Effector memory CD4-positive, alpha-beta T cell (primary cell): ENCODE data around the gene GALK1.
"Not testable (repeated sequence)": the region's sequence is repeated elsewhere in the genome, so short reads cannot be mapped to it uniquely, and the experiment has no call there.

Source experiments
- DNase-seq, 3 donors: peaks; one replicate each; pipeline ENCODE4 v3.0.0-alpha.2; 2020
- H3K27ac ChIP-seq: 2 replicates; pipeline ENCODE4 v1.7.0; 2013; ENCODE audit warnings: mild to moderate bottlenecking, low read length, moderate library complexity; ENCODE audit not compliant: insufficient read depth, poor library complexity, severe bottlenecking
- H3K27me3 ChIP-seq: replicated peaks from 2 replicates; pipeline ENCODE4 v1.7.0; 2013; ENCODE audit warnings: mild to moderate bottlenecking, low read length; ENCODE audit not compliant: insufficient read depth, control insufficient read depth, poor library complexity, severe bottlenecking
- H3K36me3 ChIP-seq: 2 replicates; pipeline ENCODE4 v1.7.0; 2013; ENCODE audit warnings: mild to moderate bottlenecking, low read length, moderate library complexity; ENCODE audit not compliant: control insufficient read depth, insufficient read depth
- H3K4me1 ChIP-seq: 2 replicates; pipeline ENCODE4 v1.7.0; 2013; ENCODE audit warnings: low read length, mild to moderate bottlenecking; ENCODE audit not compliant: control insufficient read depth, insufficient read depth, poor library complexity, severe bottlenecking
- H3K4me3 ChIP-seq: 2 replicates; pipeline ENCODE4 v1.7.0; 2013; ENCODE audit warnings: low read length, low read depth, mild to moderate bottlenecking; ENCODE audit not compliant: insufficient read depth, poor library complexity, severe bottlenecking
- H3K9me3 ChIP-seq: 2 replicates; pipeline ENCODE4 v1.7.0; 2013; ENCODE audit warnings: mild to moderate bottlenecking, low read length, moderate library complexity; ENCODE audit not compliant: control insufficient read depth

Gene GALK1

DNA sequence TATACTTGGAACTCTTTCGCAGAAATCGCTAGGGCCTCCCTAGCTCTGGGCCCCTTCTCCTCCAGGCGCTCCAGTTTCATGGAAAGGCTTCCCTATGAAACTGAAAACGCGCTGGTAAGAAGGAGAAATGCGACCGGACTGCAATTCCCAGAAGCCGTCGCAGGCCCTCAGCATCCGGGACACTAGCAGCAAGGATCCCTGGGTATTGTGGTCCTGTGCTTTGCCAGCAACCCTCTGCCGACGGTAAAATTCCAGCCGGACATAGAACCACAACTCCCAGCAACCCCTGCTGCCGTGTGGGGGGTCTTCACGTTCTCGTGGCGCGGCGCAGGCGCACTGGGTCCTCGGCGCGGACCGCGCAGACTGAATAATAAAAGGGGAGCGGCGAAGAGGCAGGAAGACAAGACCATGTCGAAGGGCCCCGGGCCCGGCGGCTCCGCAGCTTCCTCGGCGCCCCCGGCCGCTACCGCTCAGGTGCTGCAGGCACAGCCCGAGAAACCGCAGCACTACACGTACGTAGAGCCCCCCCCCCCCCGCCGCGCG lies 19.6 kb upstream of the GALK1 start, which contains the start of gene UNK:
UNK (plus strand) TSS at position 334 of the 543 bp plus-strand sequence; CDS start at position 409, 75 bp downstream.
- Histone ChIP-seq H3K4me3 (peak within 1 kb of the TSS; percentile 51), H3K27me3 (no peaks in the 10 kb centered on the region), H3K4me1 (peaks cover 28% of the 10 kb centered on the region), H3K27ac (peak within 1 kb of the TSS; percentile 98), H3K36me3 (no peaks in the 10 kb centered on the region), H3K9me3 (no peaks in the 10 kb centered on the region)
- DNase-seq, result peak; percentile 92 to 96 (median 92)

DNA sequence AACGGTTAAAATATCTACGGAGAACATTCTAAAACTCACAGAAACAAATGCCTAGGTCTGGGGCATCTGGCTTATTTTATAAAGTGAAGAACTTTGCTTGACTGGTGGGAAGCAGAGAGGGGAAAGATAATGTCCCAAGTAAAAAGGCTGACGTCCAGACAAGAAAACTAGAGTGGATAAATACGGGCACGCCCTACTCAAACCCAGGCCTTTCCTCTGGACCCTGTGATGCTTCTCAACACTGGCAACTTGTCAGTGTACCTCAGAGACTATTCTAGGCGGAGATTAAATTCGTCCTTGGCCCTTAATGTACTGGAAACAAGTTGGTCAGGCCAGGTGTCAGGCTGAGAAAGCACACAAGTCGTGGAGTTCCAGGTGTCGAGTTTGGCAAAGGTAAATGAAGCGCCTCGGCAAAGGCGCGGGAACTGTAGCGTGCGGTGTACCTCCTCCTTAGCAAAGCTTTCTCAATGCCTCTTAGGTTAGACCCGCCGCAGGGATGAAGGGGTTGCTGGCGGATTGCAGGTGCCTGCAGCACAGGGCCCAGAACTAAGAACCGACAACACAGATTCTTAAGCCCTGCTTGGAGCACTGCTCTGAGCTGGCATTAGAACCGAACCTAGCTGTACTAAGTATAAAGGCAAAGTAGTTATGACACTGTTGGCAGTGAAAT lies 18.9 kb upstream of the GALK1 start:
- Histone ChIP-seq H3K4me3 (peak overlapping the region; percentile 51), H3K27ac (peak overlapping the region; percentile 98), H3K36me3 (peaks cover 6% of the 10 kb centered on the region), H3K9me3 (no peaks in the 10 kb centered on the region), H3K4me1 (peaks cover 28% of the 10 kb centered on the region), H3K27me3 (no peaks in the 10 kb centered on the region)
- no peak for DNase-seq

DNA sequence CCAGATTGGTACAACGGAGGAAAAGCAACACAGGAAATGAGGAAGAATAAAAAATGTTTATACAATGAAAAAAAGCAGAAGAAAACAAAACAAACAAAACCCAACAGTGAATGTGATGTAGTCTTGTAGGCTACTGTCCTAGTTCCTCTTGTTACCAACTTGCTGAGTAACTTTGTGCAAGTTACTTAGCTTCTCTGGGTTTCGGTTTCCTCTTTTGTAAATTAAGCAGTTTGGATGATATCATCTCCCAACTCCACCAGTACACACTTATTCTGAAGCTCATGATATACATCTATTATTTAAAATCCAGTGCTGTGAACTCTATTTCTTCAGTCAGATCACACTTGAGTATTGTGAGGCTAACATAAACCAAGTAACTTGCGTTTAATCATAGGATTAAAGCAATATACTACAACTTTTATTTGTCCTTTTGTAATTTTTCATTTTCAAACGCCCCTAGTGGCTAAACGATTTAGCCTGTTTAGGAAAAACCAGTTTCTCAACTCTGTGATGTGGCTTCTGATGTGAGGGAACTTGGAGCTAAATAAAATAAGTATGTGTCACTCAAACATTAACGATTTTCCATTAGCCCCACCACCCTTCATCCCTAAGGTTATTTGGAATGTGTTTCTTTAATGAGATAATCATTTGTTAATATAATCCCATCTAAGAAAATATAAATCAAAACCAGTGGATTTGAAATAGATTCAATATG lies 18.2 kb upstream of the GALK1 start:
- no peak for DNase-seq
- Histone ChIP-seq H3K27me3 (no peaks in the 10 kb centered on the region), H3K9me3 (no peaks in the 10 kb centered on the region), H3K36me3 (peaks cover 13% of the 10 kb centered on the region), H3K27ac (peak overlapping the region; percentile 98), H3K4me3 (peak overlapping the region; percentile 51), H3K4me1 (peaks cover 28% of the 10 kb centered on the region)

DNA sequence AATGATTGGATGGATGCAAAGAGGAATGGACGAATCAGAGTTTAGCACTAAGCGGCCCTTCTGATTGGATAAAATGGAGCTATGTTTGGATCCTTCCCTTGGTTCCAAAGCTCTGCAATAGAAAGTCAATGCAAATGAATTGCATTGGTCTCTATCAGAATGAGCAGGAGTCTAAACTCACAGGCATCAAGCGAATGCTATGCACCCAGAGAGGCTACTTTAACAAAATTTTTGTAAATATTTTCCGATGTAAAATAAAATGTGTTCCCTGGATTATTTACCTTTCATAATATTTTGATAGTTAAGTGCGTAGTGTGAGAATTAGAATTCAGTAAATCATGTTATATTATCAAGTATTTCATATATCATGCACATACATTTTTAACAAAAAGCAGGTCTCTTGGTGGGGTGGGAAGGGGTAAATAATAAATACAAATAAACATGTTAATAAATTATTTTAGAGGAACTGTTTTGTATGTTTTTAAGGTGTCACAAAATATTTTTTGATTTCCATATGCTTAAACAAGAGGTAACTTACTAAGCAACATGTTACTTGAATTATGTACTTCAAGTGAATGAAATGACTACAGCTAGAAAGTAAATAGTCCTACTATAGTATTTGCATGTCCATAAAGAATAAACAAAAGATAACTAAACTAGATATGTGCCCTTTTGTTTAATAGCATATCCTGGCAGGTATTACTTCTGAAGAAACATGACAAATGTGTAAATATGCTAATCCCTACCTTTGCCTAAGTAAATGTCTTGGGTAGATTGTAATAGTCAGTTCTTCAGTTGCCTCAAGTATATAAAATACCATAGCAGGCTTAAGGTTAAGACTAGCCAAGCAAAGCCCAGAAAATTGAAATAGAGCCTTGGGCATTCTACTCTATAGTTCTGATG lies 15.2 kb upstream of the GALK1 start:
- H3K9me3 ChIP-seq, result no peaks in the 10 kb centered on the region
- H3K36me3 ChIP-seq, result peaks cover 23% of the 10 kb centered on the region
- DNase-seq, result no peak
- no peak overlapping the region for H3K4me3 ChIP-seq
- H3K4me1 ChIP-seq, result peaks cover 28% of the 10 kb centered on the region
- H3K27me3 ChIP-seq, result no peaks in the 10 kb centered on the region
- H3K27ac ChIP-seq, result no peak overlapping the region

DNA sequence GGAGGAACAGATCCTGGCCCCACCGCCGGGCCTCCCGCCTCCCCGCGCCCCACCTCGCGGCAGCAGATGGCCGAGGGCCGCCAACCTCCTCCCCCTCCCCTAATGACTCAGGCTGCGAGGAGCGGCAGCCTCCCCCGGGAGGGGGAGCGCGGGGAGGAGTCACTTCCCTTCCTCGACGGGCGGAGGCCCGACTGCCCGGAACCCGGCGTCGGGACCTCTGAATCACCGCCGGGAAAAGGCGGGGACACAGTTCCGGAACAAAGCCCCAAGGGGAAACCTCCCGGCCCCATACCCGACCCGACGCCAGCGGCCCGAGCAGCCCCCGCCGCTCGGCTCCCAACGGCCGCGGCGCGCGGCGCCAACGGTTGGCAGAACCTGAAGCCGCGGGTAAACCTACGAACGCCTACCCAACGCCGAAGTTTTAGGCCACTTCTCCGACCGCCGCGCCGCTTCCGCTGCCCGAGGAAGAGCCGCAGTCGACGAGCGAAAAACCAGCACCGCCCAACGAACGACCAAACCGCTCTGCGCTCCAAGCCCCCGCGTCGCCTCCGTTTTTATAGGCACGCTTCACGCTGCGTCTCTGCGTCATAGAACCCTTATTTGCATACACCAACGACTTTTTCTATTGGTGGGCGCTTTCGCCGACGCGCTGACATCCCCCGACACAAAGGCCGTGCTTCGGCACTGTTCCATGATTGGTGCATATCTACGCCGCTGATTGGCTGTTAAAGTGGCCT lies 14.4 kb upstream of the GALK1 start:
- Histone ChIP-seq H3K4me1 (peaks cover 25% of the 10 kb centered on the region), H3K27me3 (no peaks in the 10 kb centered on the region), H3K36me3 (peaks cover 26% of the 10 kb centered on the region), H3K27ac (peak overlapping the region; percentile 99), H3K9me3 (no peaks in the 10 kb centered on the region), H3K4me3 (peak overlapping the region; percentile 91)
- DNase-seq, result peak; percentile 90 to 94 (median 93)

DNA sequence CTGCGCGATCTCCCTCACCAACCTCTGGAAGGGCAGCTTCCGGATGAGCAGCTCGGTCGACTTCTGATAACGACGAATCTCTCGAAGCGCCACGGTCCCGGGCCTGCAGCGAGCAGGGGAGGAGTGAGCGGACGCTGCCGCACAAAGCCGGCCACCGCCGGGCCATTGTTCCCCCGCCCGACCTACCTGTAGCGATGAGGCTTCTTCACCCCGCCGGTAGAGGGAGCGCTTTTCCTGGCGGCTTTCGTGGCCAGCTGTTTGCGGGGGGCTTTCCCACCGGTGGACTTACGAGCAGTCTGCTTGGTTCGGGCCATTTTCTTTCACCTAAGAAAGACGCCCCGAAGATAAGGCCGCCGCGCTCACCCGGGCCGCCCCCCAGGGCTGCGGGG lies 13.9 kb upstream of the GALK1 start:
- no peaks in the 10 kb centered on the region for H3K27me3 ChIP-seq
- H3K36me3 ChIP-seq, result peaks cover 26% of the 10 kb centered on the region
- H3K27ac ChIP-seq, result peak overlapping the region; percentile 99
- DNase-seq, result peak in 1 of 3 donors; percentile 70
- H3K4me3 ChIP-seq, result peak overlapping the region; percentile 91
- H3K9me3 ChIP-seq, result no peaks in the 10 kb centered on the region
- peaks cover 22% of the 10 kb centered on the region for H3K4me1 ChIP-seq

DNA sequence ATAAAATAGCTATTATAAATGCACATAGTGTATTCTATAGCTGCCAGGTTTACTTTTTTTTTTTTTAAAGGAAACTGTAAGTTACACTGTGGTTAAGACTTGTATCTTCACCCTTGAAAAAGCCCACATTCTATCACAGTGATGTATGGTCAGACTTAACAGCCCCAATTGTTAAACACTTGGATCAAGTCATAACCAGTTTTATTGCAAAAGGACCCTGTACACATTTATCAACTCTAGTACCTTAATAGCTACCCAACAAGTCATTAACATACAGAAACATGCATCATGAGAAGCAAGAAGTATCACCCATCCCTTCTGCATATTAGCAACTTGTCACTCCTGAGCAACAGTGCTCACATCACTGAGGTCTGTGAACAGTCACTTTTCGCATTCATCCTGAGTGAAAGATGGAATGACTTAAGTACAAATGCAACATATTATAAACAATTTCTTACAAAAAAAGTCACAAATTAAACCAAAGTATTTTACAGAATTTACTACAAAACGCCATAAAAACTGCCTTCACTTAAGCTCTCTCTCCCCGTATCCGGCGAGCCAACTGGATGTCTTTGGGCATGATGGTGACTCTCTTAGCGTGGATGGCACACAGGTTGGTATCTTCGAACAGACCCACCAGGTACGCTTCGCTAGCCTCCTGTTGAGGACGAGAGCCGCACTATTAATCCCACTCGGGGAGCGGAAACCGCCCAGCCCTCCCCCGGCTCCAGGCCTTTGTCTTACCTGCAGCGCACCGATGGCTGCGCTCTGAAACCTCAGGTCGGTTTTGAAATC lies 13.3 kb upstream of the GALK1 start:
- Histone ChIP-seq H3K36me3 (peaks cover 26% of the 10 kb centered on the region), H3K27ac (peak overlapping the region; percentile 99), H3K4me3 (peak overlapping the region; percentile 91), H3K4me1 (peaks cover 16% of the 10 kb centered on the region)
- peak in 1 of 3 donors; percentile 18 for DNase-seq
- not testable (repeated sequence) for H3K27me3 ChIP-seq, H3K9me3 ChIP-seq

DNA sequence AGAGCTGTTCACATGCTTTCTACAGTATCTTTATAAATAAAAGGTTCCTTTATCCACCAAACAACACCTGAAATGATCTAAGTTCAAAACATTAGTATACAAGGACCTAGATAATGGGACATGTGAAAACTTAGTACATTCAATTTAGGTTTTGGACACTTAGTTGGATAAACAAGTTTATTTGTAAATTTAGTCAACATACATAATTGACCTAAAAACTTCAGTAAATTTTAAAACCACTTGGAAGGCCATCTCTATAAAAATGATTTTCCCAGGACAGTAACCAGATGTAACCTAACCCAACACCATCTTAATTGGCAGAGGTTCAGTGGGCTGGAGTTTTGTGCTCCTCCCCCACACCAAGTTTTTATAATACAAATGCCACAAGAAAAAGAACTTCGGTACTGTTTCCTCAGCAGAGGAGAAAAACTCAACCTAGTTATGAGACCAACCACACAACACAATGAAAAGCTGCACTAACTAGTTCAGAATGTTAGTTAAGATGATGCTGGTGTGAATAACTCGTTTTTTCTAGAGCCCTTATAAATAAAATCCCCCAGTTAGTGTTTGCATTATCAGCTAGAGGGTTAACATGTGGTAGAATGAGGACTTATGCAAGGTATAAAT lies 12.4 kb upstream of the GALK1 start:
- no peak for DNase-seq
- Histone ChIP-seq H3K27me3 (no peaks in the 10 kb centered on the region), H3K27ac (peak overlapping the region; percentile 99), H3K4me3 (peak overlapping the region; percentile 91), H3K36me3 (peaks cover 26% of the 10 kb centered on the region), H3K4me1 (peaks cover 16% of the 10 kb centered on the region), H3K9me3 (no peaks in the 10 kb centered on the region)
